A673 (cell line): ENCODE measurements around the gene UBXN7. TPM values are rescaled to one million over a fixed set of nuclear protein-coding genes. Genes with fewer than 3 reads are reported as not detected.
A peak's percentile ranks its signal among the peaks of the same experiment; 100 is the strongest.

Experiments
- BruUV-seq: library from RNA; stranded (reverse); fragments of 400-500 nt; replicated peaks from 2 replicates; lab custom pipeline; 2021; lab: Mats Ljungman, UMichigan
- CTCF ChIA-PET: fragments of 300-600 bp; sonication (Branson Sonifier 250); formaldehyde crosslinking; loops from one replicate; lab custom pipeline; 2022; ENCODE audit warnings: antibody characterized with exemption; lab: Charles Lee
- POLR2A ChIA-PET: fragments of 300-600 bp; sonication (Branson Sonifier 250); formaldehyde crosslinking; loops from one replicate; lab custom pipeline; 2022; ENCODE audit warnings: antibody characterized with exemption; ENCODE audit not compliant: low non-redundant PET; lab: Charles Lee
- DNase-seq: peaks from one replicate; pipeline ENCODE4 v3.0.0-alpha.2; 2015; ENCODE audit warnings: low spot score
- H3K27ac ChIP-seq: fragments of 200-600 bp; sonication (generic); 2 replicates; pipeline ENCODE4 v1.5.1; 2016; ENCODE audit warnings: mixed run types, low read depth, mild to moderate bottlenecking, mixed read lengths, antibody characterized with exemption, low read length; ENCODE audit not compliant: poor library complexity, severe bottlenecking
- H3K27me3 ChIP-seq: fragments of 200-600 bp; sonication (generic); replicated peaks from 2 replicates; pipeline ENCODE4 v1.6.1; 2017; ENCODE audit warnings: mixed run types, low read depth, mild to moderate bottlenecking, mixed read lengths, antibody characterized with exemption, low read length; ENCODE audit not compliant: insufficient read depth, poor library complexity
- H3K36me3 ChIP-seq: fragments of 200-600 bp; sonication (generic); 2 replicates; pipeline ENCODE4 v1.6.1; 2016; ENCODE audit warnings: mixed run types, mild to moderate bottlenecking, mixed read lengths, antibody characterized with exemption, low read length; ENCODE audit not compliant: insufficient read depth, poor library complexity, severe bottlenecking
- H3K4me1 ChIP-seq: fragments of 200-600 bp; sonication (generic); 2 replicates; pipeline ENCODE4 v1.6.1; 2017; ENCODE audit warnings: mixed run types, mild to moderate bottlenecking, mixed read lengths, antibody characterized with exemption, low read length; ENCODE audit not compliant: insufficient read depth, poor library complexity, severe bottlenecking
- H3K4me3 ChIP-seq: fragments of 200-600 bp; sonication (generic); 2 replicates; pipeline ENCODE4 v1.5.1; 2016; ENCODE audit warnings: low read depth, mixed run types, mild to moderate bottlenecking, mixed read lengths, low read length; ENCODE audit not compliant: poor library complexity, severe bottlenecking
- H3K9me3 ChIP-seq: fragments of 200-600 bp; sonication (generic); 2 replicates; pipeline ENCODE4 v1.6.1; 2016; ENCODE audit warnings: mixed run types, low read depth, mild to moderate bottlenecking, mixed read lengths, antibody characterized with exemption, low read length; ENCODE audit not compliant: poor library complexity, severe bottlenecking
- CTCF ChIP-seq: fragments of 300-800, 200-600 bp; sonication (generic); conservative IDR thresholded peaks from 2 replicates; pipeline ENCODE4 v1.5.1; 2017; ENCODE audit warnings: low read depth, mild to moderate bottlenecking, antibody characterized with exemption, low read length, moderate library complexity, mixed read lengths
- EZH2 ChIP-seq: fragments of 200-600 bp; sonication (generic); IDR thresholded peaks from 2 replicates; pipeline ENCODE4 v1.6.1; 2017; ENCODE audit warnings: borderline replicate concordance, low read depth, mild to moderate bottlenecking, mixed read lengths, antibody characterized with exemption, low read length; ENCODE audit not compliant: poor library complexity, severe bottlenecking
- intact Hi-C: fragments of 100-400 bp; cut with micrococcal nuclease; formaldehyde crosslinking; loops from one replicate; pipeline ENCODE4 v1.10.0; 2022; ENCODE audit not compliant: unreplicated experiment
- total RNA-seq: library from RNA; stranded (reverse); gene quantifications from 2 replicates; pipeline ENCODE4 v1.2.3, GENCODE V29; 2021

Gene UBXN7
- total RNA-seq, 1 experiment from 2014 or later = 94.2 TPM

DNA sequence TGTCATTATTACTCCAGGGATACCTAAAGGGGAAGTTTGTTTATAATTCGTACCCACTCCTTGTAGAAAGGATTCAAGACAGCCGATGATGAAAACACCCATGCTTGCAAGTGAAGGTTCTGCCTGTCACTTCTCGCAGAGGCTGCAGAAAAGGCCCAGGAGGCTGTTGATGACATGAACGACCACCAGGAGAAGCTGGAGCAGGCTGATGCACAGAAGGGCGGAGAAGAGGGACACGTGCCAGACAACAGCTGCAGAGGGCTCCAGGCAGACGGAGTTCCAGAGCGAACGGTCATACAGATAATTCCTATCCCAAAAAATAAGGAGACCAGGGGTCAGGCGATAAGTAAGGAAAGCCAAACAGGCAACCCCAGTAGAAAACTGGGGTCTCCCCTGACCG lies 108.5 kb downstream of the UBXN7 start:
- peak; percentile 69 for DNase-seq
- CTCF ChIA-PET = no interaction called here
- POLR2A ChIA-PET = no interaction called here
- Histone ChIP-seq H3K4me1 (no peaks in the 10 kb centered on the region), H3K36me3 (no peaks in the 10 kb centered on the region), H3K9me3 (no peaks in the 10 kb centered on the region), H3K27ac (no peak overlapping the region), H3K27me3 (no peaks in the 10 kb centered on the region), H3K4me3 (no peak overlapping the region)
- TF ChIP-seq EZH2 (no peak), CTCF (peak; percentile 41)
- BruUV-seq = no TSS peak
- intact Hi-C loops = no loop called here

DNA sequence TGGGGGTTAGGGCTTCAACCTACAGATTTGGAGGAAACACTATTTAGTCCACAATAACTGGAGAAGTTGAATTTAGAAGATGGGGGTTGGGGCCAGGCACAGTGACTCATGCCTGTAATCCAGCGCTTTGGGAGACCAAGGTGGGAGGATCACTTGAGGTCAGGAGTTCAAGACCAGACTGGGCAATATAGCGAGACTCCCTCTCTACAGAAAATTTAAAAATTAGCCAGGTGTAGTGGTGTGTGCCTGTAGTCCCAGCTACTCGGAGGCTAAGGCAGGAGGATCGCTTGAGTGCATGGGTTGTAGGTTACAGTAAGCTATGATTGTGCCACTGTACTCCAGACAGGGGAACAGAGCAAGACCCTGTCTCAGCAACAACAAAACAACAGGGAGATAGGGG lies 109.2 kb downstream of the UBXN7 start:
- H3K36me3 ChIP-seq = no peaks in the 10 kb centered on the region
- no peak overlapping the region for H3K4me3 ChIP-seq
- DNase-seq = no peak
- TF ChIP-seq EZH2 (no peak), CTCF (no peak)
- intact Hi-C loops = no loop called here
- no TSS peak for BruUV-seq
- POLR2A ChIA-PET = no interaction called here
- no peaks in the 10 kb centered on the region for H3K9me3 ChIP-seq
- no peaks in the 10 kb centered on the region for H3K27me3 ChIP-seq
- H3K4me1 ChIP-seq = no peaks in the 10 kb centered on the region
- CTCF ChIA-PET = no interaction called here
- H3K27ac ChIP-seq = no peak overlapping the region

GRCh38 chr3:196321162-196321561 lies 111.1 kb downstream of the UBXN7 start:
- Histone ChIP-seq H3K27ac (no peak overlapping the region), H3K9me3 (no peaks in the 10 kb centered on the region), H3K27me3 (no peaks in the 10 kb centered on the region), H3K4me3 (no peak overlapping the region), H3K36me3 (no peaks in the 10 kb centered on the region), H3K4me1 (no peaks in the 10 kb centered on the region)
- ChIA-PET POLR2A (no interaction called here), CTCF (no interaction called here)
- no peak for DNase-seq
- intact Hi-C loops = no loop called here
- no peak for TF ChIP-seq CTCF
- no peak for TF ChIP-seq EZH2
- no TSS peak for BruUV-seq
